Right atrium auricular region (tissue), 2 donors: ENCODE data around the gene CACNA1C. TPM values are rescaled to one million over a fixed set of nuclear protein-coding genes. Genes with fewer than 3 reads are reported as not detected.

Source experiments
- DNase-seq: peaks from one replicate; pipeline ENCODE4 v3.0.0-alpha.2; 2019; ENCODE audit warnings: low spot score
- H3K27ac ChIP-seq, 2 donors: fragments of 200-600 bp; sonication (generic); 1 replicate in 1 of 2; 2 replicates in 1 of 2; pipeline ENCODE4 v1.5.1; 2016 to 2019
- H3K27me3 ChIP-seq, 2 donors: fragments of 200-600 bp; sonication (generic); one replicate each; pipeline versions ENCODE4 v1.5.1 to v1.6.0; 2017 to 2019
- H3K36me3 ChIP-seq: fragments of 200-600 bp; sonication (generic); one replicate; pipeline ENCODE4 v1.5.1; 2016
- H3K4me1 ChIP-seq, 2 donors: fragments of 200-600 bp; sonication (generic); one replicate each; pipeline versions ENCODE4 v1.5.1 to v1.6.0; 2017 to 2019
- H3K4me3 ChIP-seq, 2 donors: fragments of 200-600 bp; sonication (generic); 1 replicate in 1 of 2; 2 replicates in 1 of 2; pipeline ENCODE4 v1.5.1; 2017 to 2019; ENCODE audit warnings: mild to moderate bottlenecking in 1 of 2, moderate library complexity in 1 of 2
- H3K9me3 ChIP-seq, 2 donors: fragments of 200-600 bp; sonication (generic); one replicate each; pipeline ENCODE4 v1.5.1; 2019
- total RNA-seq, 2 donors: library from RNA; depleted of rRNA; stranded (reverse); fragments of >200 nt; gene quantifications; one replicate each; pipeline ENCODE4 v1.1.0, GENCODE V29; 2016
- TF ChIP-seq, protein P1 (sequence below), 2 donors: fragments of 200-600 bp; sonication (generic); IDR thresholded peaks; one replicate each; pipeline ENCODE4 v1.5.1; 2019; ENCODE audit warnings: antibody characterized with exemption in 2 of 2

Gene CACNA1C
- total RNA-seq, 2 donors from 2014 or later = 83.1 to 93.6 TPM

DNA sequence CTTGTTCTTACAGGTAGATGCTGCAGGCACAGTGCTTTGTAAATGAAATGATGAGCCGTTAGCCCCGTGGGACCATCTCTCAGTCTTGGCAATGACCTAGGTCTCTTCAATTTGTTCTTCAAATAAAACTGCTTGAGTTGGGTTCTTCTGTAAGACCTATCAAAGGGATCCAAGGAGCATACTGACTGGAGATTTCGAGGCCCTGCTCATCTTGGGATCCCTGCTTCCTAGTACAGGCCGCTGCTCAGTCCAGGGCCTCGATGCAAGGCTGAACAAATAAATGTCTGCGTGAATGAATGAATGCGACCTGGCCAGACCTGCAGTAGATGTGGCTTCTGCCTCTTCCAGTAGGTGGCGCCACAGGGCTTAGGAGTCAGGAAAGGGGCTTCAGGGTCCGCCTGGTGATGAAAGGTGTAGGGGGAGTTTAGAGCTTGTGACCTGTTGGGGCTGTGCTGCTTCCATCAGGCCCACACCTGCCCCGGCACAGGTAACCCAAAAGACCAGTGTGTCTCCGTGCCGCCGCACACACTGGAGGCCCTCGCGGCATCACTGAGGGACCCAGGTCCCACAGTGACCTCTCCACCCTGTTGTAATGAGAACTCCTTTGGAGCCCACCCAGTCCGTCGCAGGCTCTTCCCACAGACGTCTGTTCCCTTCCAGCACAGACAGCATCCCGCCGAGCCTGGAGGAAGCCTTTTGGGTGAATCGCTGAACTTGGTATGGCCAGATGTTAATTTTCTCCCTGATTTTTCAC lies 4.4 kb downstream of the CACNA1C start:
- peak; percentile 74 for DNase-seq
- H3K36me3 ChIP-seq = no peaks in the 10 kb centered on the region
- H3K9me3 ChIP-seq = no peaks in the 10 kb centered on the region
- H3K27ac ChIP-seq = peak overlapping the region; percentile 40 to 86
- H3K4me3 ChIP-seq = no peak overlapping the region
- TF ChIP-seq, protein P1, sequence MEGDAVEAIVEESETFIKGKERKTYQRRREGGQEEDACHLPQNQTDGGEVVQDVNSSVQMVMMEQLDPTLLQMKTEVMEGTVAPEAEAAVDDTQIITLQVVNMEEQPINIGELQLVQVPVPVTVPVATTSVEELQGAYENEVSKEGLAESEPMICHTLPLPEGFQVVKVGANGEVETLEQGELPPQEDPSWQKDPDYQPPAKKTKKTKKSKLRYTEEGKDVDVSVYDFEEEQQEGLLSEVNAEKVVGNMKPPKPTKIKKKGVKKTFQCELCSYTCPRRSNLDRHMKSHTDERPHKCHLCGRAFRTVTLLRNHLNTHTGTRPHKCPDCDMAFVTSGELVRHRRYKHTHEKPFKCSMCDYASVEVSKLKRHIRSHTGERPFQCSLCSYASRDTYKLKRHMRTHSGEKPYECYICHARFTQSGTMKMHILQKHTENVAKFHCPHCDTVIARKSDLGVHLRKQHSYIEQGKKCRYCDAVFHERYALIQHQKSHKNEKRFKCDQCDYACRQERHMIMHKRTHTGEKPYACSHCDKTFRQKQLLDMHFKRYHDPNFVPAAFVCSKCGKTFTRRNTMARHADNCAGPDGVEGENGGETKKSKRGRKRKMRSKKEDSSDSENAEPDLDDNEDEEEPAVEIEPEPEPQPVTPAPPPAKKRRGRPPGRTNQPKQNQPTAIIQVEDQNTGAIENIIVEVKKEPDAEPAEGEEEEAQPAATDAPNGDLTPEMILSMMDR (IDR thresholded peaks at IDR 0.05) = peak; percentile 69 to 82
- H3K27me3 ChIP-seq = no peaks in the 10 kb centered on the region
- peaks cover 0 to 30% of the 10 kb centered on the region in 2 donors for H3K4me1 ChIP-seq

DNA sequence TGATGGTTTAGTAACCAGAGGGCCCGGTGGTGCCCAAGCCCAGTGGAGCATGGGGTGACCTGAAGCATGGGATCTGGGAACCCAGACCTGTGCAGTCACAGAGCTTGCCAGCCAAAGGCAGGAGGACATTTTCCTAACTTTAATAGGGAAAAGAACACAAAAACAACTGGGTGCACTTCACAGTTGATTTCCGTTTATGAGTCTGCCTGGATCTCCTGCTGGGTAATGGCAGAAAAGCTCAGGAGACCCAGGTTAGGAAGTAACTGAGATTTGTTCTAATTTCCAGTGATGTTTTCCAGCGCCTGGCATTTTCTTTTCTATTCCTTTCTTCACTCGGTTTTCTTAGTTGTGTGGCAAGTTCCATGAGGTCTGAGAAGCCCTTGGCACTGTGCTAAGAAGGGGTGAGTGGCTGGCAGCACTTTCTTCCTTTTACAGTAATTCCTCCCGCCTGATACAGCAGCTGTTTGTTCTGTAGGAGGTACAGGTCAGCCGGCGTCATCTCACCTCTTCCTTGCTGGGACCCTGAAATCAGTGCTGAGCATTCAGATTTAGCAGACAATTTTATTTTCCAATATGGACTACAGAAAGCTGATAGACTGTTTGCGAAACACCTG lies 5.1 kb downstream of the CACNA1C start:
- Histone ChIP-seq H3K9me3 (no peaks in the 10 kb centered on the region), H3K27ac (peak overlapping the region; percentile 40 to 86), H3K4me3 (no peak overlapping the region), H3K4me1 (peaks cover 0 to 30% of the 10 kb centered on the region in 2 donors), H3K36me3 (no peaks in the 10 kb centered on the region), H3K27me3 (no peaks in the 10 kb centered on the region)
- TF ChIP-seq, protein P1 (IDR thresholded peaks at IDR 0.05) = no peak
- no peak for DNase-seq

DNA sequence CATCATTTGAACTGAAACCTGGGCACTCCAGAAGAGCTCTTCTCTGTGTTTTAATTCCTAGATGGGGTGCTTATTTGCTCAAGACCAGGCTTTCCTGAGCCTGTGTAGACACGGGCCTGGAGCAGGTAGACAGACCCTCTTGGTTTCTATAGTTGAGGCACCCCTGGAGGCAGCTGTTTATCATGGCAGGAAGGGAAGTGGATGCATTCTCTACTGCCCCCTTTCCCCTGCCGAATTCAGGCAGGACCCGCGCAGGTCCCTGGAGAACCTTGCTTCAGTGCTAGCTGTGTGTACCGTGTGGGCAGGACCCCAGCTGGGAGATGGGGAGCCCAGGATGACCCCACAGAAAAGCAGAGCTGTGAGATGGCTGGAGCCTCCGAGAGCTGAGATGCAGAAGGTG lies 6.0 kb downstream of the CACNA1C start:
- H3K27ac ChIP-seq = peak overlapping the region; percentile 40 to 86
- TF ChIP-seq, protein P1 (IDR thresholded peaks at IDR 0.05) = no peak

DNA sequence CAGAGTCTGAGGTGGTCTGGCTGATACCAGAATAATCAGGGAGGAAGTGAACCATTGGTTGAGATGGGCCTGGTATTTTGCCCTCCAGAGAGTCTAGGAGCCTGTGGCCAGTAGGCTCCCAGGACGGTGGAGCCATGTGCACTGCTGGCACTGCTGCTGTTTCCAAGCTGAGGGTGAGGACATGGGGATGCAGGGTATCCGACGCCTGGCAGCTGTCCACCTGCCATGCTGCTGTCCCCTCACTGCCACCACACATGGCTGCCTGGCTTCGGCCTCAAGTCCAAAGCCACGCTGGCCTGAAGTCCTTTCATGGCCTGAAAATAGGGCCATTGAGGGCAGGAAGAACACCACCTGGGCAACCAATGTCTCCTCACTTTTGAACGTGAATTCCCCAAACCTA lies 8.6 kb downstream of the CACNA1C start:
- H3K9me3 ChIP-seq = no peaks in the 10 kb centered on the region
- H3K27me3 ChIP-seq = no peaks in the 10 kb centered on the region
- DNase-seq = no peak
- peaks cover 0 to 33% of the 10 kb centered on the region in 2 donors for H3K4me1 ChIP-seq
- H3K27ac ChIP-seq = peak overlapping the region; percentile 46 to 86
- H3K36me3 ChIP-seq = peaks cover 5% of the 10 kb centered on the region
- TF ChIP-seq, protein P1 (IDR thresholded peaks at IDR 0.05) = no peak
- no peak overlapping the region for H3K4me3 ChIP-seq

More for the DNA sequence above, 6.0 kb downstream of the CACNA1C start:
- H3K36me3 ChIP-seq = no peaks in the 10 kb centered on the region
- DNase-seq = no peak
- no peaks in the 10 kb centered on the region for H3K9me3 ChIP-seq
- H3K27me3 ChIP-seq = no peaks in the 10 kb centered on the region
- no peak overlapping the region for H3K4me3 ChIP-seq
- peaks cover 0 to 32% of the 10 kb centered on the region in 2 donors for H3K4me1 ChIP-seq

DNA sequence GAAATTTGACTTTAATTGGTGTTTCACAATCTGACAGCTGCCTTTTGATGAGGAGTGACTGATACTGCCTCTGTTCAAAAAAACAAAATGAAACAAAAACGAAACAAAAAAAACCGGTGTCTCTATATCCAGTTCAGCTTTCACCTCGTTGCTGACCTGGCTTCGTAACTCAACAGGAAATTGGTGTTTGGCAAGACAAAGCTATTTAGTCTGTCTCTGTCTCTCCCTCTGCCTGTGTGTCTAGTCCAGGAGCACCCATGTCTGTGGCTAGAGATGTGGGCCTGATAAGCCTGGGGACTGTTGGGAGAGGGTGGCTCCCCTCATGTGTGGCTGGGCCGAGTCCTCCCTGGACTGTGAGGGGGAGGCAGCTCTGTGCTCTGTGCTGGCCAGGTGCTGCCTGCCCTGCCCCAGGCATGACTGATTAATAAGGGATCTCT lies 11.3 kb downstream of the CACNA1C start:
- H3K27ac ChIP-seq = peak overlapping the region; percentile 68 to 73
- no peak overlapping the region for H3K4me3 ChIP-seq
- peaks cover 0 to 29% of the 10 kb centered on the region in 2 donors for H3K4me1 ChIP-seq
- no peaks in the 10 kb centered on the region for H3K9me3 ChIP-seq
- DNase-seq = no peak
- TF ChIP-seq, protein P1 (IDR thresholded peaks at IDR 0.05) = no peak
- peaks cover 5% of the 10 kb centered on the region for H3K36me3 ChIP-seq
- H3K27me3 ChIP-seq = no peaks in the 10 kb centered on the region
